Measurements from ENCODE around the gene NPAS3. TPM values are rescaled to one million over a fixed set of nuclear protein-coding genes. Genes with fewer than 3 reads are reported as not detected.

Gene NPAS3
- total and polyA plus RNA-seq, 2 of the 8 experiments (the other 6 are each of a cell fraction or from before 2014, with no cell fraction given): 0.11 to 0.60 TPM

DNA sequence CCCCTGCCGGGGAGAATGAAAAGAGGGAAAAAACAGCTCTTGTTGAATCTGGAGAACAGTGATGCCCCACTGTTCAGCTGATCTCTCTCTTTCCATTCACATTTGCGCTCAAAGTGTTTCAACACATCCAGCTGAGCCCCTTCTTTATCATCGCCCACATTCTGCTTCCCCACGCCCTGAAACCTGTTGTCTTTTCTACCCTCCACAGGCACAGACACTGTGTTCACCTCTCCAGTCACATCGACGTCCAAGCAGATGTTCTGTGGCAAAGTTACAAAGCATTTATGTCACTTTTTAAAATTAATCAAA, 673.5 kb downstream of the NPAS3 start:
- Histone ChIP-seq H3K36me3 (ENCODE audit: control insufficient read depth in 2 of 4, insufficient read depth in 4 of 4, low read length in 3 of 4) (no peaks in the 10 kb centered on the region), H3K9me3 (ENCODE audit: insufficient read depth in 2 of 2, low read depth in 1 of 2, low read length in 1 of 2) (no peaks in the 10 kb centered on the region)
- CTCF ChIA-PET (ENCODE audit: partially characterized antibody): no interaction called here

More for the DNA sequence above, 673.5 kb downstream of the NPAS3 start:
- FAIRE-seq: peak; percentile 77
- Histone ChIP-seq H3K27me3 (replicated peaks in 1 of 4; ENCODE audit: control insufficient read depth in 3 of 4, extremely low read depth in 1 of 4, insufficient read depth in 3 of 4, low read length in 3 of 4) (no peaks in the 10 kb centered on the region), H3K79me2 (ENCODE audit: control insufficient read depth in 1 of 2, insufficient read depth in 2 of 2, low read length in 2 of 2) (no peaks in the 10 kb centered on the region), H3K56ac (replicated peaks; ENCODE audit: insufficient read length, low read depth, low read length) (no peak overlapping the region), H4K8ac (ENCODE audit: extremely low read depth, insufficient read depth, low read length) (no peak overlapping the region), H2BK20ac (ENCODE audit: low read length) (no peak overlapping the region), H3K27ac (ENCODE audit: low read depth, low read length) (no peak overlapping the region), H3K23ac (ENCODE audit: insufficient read length) (no peak overlapping the region), H4K5ac (ENCODE audit: insufficient read length, low read depth, low read length) (no peak overlapping the region), H3K9ac (replicated peaks in 1 of 4; ENCODE audit: extremely low read depth in 1 of 4, low read depth in 3 of 4, low read length in 3 of 4) (no peak overlapping the region), H2BK15ac (ENCODE audit: low read length) (no peak overlapping the region), H3K14ac (ENCODE audit: insufficient read length) (no peak overlapping the region), H2BK120ac (replicated peaks; ENCODE audit: low read depth, low read length) (no peak overlapping the region), H2AK5ac (ENCODE audit: low read depth, low read length) (no peak overlapping the region), H3K79me1 (ENCODE audit: low read depth, low read length) (no peaks in the 10 kb centered on the region), H3K4me3 (ENCODE audit: extremely low read depth in 1 of 4, insufficient read depth in 2 of 4, low read depth in 3 of 4, low read length in 4 of 4) (no peak overlapping the region), H4K20me1 (replicated peaks in 1 of 2; ENCODE audit: control insufficient read depth in 1 of 2, insufficient read depth in 2 of 2, low read length in 2 of 2) (no peaks in the 10 kb centered on the region), H3K18ac (ENCODE audit: extremely low read depth, low read length) (0 out of 2 replicates have a peak overlapping the region, but pooled peaks have one; percentile 26), H2BK12ac (ENCODE audit: low read depth, low read length) (no peak overlapping the region), H4K91ac (replicated peaks; ENCODE audit: insufficient read length, low read length) (no peak overlapping the region), H3K4me1 (replicated peaks in 1 of 4; ENCODE audit: control insufficient read depth in 3 of 4, insufficient read depth in 4 of 4, low read length in 3 of 4) (peaks cover 2 to 7% (median 4%) of the 10 kb centered on the region in 4 experiments; a peak in 5 of 7 replicates), H3K23me2 (ENCODE audit: low read depth, low read length) (no peaks in the 10 kb centered on the region), H2AFZ (ENCODE audit: low read length) (0 out of 2 replicates have a peak overlapping the region, but pooled peaks have one; percentile 46), H3K4me2 (ENCODE audit: insufficient read depth in 1 of 2, low read depth in 2 of 2, low read length in 2 of 2) (peak overlapping the region; percentile 6 to 12; a peak in 1 of 4 replicates), H2BK5ac (ENCODE audit: low read depth, low read length) (no peak overlapping the region), H3K4ac (replicated peaks; ENCODE audit: insufficient read length, low read depth, low read length) (no peak overlapping the region)
- DNase-seq (ENCODE audit: low read depth in 1 of 2, low spot score in 2 of 2): no peak
- POLR2A ChIA-PET (ENCODE audit: partially characterized antibody): no interaction called here
- TF ChIP-seq, protein P1, sequence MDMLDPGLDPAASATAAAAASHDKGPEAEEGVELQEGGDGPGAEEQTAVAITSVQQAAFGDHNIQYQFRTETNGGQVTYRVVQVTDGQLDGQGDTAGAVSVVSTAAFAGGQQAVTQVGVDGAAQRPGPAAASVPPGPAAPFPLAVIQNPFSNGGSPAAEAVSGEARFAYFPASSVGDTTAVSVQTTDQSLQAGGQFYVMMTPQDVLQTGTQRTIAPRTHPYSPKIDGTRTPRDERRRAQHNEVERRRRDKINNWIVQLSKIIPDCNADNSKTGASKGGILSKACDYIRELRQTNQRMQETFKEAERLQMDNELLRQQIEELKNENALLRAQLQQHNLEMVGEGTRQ (IDR thresholded peaks at IDR 0.05; ENCODE audit: low read length): no peak
- TF ChIP-seq PHF8 (conservative IDR thresholded peaks at IDR 0.05; ENCODE audit: low read depth, low read length) (no peak), SP1 (IDR thresholded peaks at IDR 0.05; ENCODE audit: low read depth, low read length) (no peak), CHD1 (IDR thresholded peaks at IDR 0.05; ENCODE audit: low read depth, low read length) (no peak), BACH1 (IDR thresholded peaks at IDR 0.05; ENCODE audit: low read length) (no peak), CEBPB (IDR thresholded peaks at IDR 0.05; ENCODE audit: low read depth, low read length) (no peak), YY1 (IDR thresholded peaks at IDR 0.05; ENCODE audit: low read depth, low read length) (no peak), NRF1 (IDR thresholded peaks at IDR 0.05; ENCODE audit: low read depth, low read length) (no peak), TCF12 (IDR thresholded peaks at IDR 0.05; ENCODE audit: low read depth, low read length) (0 out of 2 replicates have a peak, but pooled peaks have one; percentile 26), NANOG (IDR thresholded peaks at IDR 0.05; ENCODE audit: insufficient read depth, low read depth, low read length, poor library complexity, severe bottlenecking) (peak; percentile 94), RBBP5 (IDR thresholded peaks at IDR 0.05; ENCODE audit: borderline replicate concordance, low read depth, low read length) (no peak), JUND (IDR thresholded peaks at IDR 0.05; ENCODE audit: low read length) (no peak)
- WGBS, 2 experiments (ENCODE audit: extremely low coverage in 1 of 2, insufficient coverage in 1 of 2, insufficient read length in 1 of 2, insufficient replicate concordance in 2 of 2, low coverage in 1 of 2, low lambda C conversion rate in 2 of 2, missing lambda C conversion rate in 1 of 2): 54% methylated on average over 6 of the region's 6 CpGs; no CpG with 5 or more reads in 1 of the 2 experiments

Data from H1 (cell line).